Natural killer cell (primary cell): ENCODE results near the gene TYMS. TPM values are rescaled to one million over a fixed set of nuclear protein-coding genes. Genes with fewer than 3 reads are reported as not detected.

Experiments used
- ATAC-seq, 3 donors: fragments of 150-1000 bp in 2 of 3; fragments of 200-7000 bp in 1 of 3; cut with Tn5 transposase; 1 replicate in 1 of 3; 2 replicates in 2 of 3; pipeline ENCODE4 v1.10.0; 2021; ENCODE audit warnings: mild to moderate bottlenecking in 2 of 3, moderate library complexity in 2 of 3
- DNase-seq, 2 donors: peaks; one replicate each; pipeline versions ENCODE4 v3.0.0 to v3.0.0-alpha.2; 2013 to 2021; ENCODE audit warnings: mixed read lengths in 1 of 2
- H3K27ac ChIP-seq: one replicate; pipeline ENCODE4 v1.5.1; 2013; ENCODE audit warnings: mild to moderate bottlenecking, low read length
- H3K27me3 ChIP-seq: one replicate; pipeline ENCODE4 v1.6.1; 2013; ENCODE audit warnings: low read length; ENCODE audit not compliant: control insufficient read depth, insufficient read depth
- H3K36me3 ChIP-seq: one replicate; pipeline ENCODE4 v1.6.1; 2013; ENCODE audit warnings: low read length; ENCODE audit not compliant: control insufficient read depth, insufficient read depth
- H3K4me1 ChIP-seq: one replicate; pipeline ENCODE4 v1.6.1; 2013; ENCODE audit warnings: low read length; ENCODE audit not compliant: control insufficient read depth, insufficient read depth
- H3K4me3 ChIP-seq: one replicate; pipeline ENCODE4 v1.5.1; 2013; ENCODE audit warnings: low read length
- H3K9me3 ChIP-seq: one replicate; pipeline ENCODE4 v1.6.1; 2013; ENCODE audit warnings: low read length; ENCODE audit not compliant: control insufficient read depth, insufficient read depth
- H3K27ac Mint-ChIP-seq, 2 donors: one replicate each; pipeline ENCODE4 v1.8.0; 2022; ENCODE audit warnings: mild to moderate bottlenecking in 2 of 2, mixed read lengths in 2 of 2, moderate library complexity in 1 of 2
- H3K27me3 Mint-ChIP-seq, 2 donors: one replicate each; pipeline ENCODE4 v1.8.0; 2022; ENCODE audit warnings: low read depth in 2 of 2, mixed read lengths in 2 of 2
- H3K36me3 Mint-ChIP-seq: one replicate; pipeline ENCODE4 v1.8.0; 2022; ENCODE audit warnings: mixed read lengths
- H3K4me1 Mint-ChIP-seq, 2 donors: one replicate each; pipeline ENCODE4 v1.8.0; 2022; ENCODE audit warnings: mixed read lengths in 2 of 2
- H3K4me3 Mint-ChIP-seq: one replicate; pipeline ENCODE4 v1.8.0; 2022; ENCODE audit warnings: mild to moderate bottlenecking, moderate library complexity, mixed read lengths
- H3K9me3 Mint-ChIP-seq, 2 donors: one replicate each; pipeline ENCODE4 v1.8.0; 2022; ENCODE audit warnings: mixed read lengths in 2 of 2
- WGBS: methylation state at CpG from one replicate; pipeline ENCODE4 v1.1.7; 2013; ENCODE audit warnings: missing lambda C conversion rate; ENCODE audit not compliant: insufficient coverage; 5-methylcytosine and 5-hydroxymethylcytosine counted together
- intact Hi-C: fragments of 100-400 bp; cut with micrococcal nuclease; formaldehyde crosslinking; loops from one replicate; pipeline ENCODE4 v1.14.2; 2022
- total RNA-seq, 4 donors: library from RNA; stranded (reverse); fragments of 120-200 nt in 1 of 4; gene quantifications; one replicate each; pipeline versions ENCODE4 v1.2.3 to v1.2.4, GENCODE V29; 2013 to 2022
- TF ChIP-seq, protein P1 (sequence below): fragments of 200-600 bp; IDR thresholded peaks from one replicate; pipeline ENCODE4 v1.8.0; 2022; ENCODE audit warnings: antibody characterized with exemption

TYMS gene
- total RNA-seq, 3 donors from 2014 or later (not counting 1 experiment from before 2014, with no cell fraction given), result 5.8 to 13.6 (median 7.8) TPM

DNA sequence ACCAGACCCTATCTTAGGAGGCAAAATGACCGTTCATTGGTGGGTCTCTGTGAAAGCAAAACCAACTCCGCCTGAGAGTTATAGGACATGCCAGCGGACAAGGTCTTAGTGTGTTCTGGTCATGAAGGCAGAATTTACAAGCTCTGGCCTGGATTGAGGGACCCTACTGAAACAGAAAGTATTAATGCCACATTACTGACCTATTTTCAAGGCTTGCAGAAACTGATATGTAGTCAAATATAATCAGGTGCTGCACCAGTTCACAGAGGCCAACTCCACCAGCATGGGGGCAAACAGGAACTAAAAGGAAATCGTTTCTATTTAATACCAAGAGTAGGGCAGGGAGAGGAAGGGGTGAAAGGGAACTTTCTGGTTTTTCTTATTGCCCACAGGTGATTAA, 19.7 kb downstream of the TYMS start:
- no peak for ATAC-seq
- DNase-seq, result no peak
- Mint-ChIP-seq H3K9me3 (no peaks in the 10 kb centered on the region), H3K27me3 (no peaks in the 10 kb centered on the region), H3K4me3 (no peak overlapping the region), H3K27ac (peak overlapping the region in 1 of 2 donors; percentile 11), H3K4me1 (peaks cover 8 to 9% of the 10 kb centered on the region in 2 donors), H3K36me3 (peaks cover 7% of the 10 kb centered on the region)
- TF ChIP-seq, protein P1, sequence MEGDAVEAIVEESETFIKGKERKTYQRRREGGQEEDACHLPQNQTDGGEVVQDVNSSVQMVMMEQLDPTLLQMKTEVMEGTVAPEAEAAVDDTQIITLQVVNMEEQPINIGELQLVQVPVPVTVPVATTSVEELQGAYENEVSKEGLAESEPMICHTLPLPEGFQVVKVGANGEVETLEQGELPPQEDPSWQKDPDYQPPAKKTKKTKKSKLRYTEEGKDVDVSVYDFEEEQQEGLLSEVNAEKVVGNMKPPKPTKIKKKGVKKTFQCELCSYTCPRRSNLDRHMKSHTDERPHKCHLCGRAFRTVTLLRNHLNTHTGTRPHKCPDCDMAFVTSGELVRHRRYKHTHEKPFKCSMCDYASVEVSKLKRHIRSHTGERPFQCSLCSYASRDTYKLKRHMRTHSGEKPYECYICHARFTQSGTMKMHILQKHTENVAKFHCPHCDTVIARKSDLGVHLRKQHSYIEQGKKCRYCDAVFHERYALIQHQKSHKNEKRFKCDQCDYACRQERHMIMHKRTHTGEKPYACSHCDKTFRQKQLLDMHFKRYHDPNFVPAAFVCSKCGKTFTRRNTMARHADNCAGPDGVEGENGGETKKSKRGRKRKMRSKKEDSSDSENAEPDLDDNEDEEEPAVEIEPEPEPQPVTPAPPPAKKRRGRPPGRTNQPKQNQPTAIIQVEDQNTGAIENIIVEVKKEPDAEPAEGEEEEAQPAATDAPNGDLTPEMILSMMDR, result no peak
- Histone ChIP-seq H3K4me1 (peaks cover 8% of the 10 kb centered on the region), H3K36me3 (peaks cover 21% of the 10 kb centered on the region), H3K27ac (no peak overlapping the region), H3K27me3 (no peaks in the 10 kb centered on the region), H3K4me3 (no peak overlapping the region), H3K9me3 (no peaks in the 10 kb centered on the region)
- WGBS, result 87% methylated on average over 3 of the region's 4 CpGs
- intact Hi-C loops, result no loop called here

DNA sequence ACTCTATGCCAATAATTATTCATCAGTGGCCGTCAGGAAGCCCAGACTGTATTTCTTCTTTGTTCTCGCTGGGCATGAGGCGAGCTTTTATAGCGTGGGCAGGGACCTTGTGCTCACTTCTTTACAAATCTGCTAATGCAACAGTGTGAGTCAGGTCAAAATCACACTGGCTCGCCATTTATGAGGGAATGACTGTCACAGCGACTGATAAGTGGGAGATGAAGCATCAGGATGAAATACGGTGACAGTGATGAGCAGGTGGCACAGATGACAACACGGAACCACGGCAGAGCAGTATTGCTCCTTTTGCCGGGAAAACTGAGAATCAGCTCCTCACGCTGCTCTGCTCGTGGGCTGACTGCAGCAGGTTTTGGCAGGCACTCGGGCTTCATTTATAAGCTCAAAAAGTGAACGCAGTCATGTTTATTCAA, 20.5 kb downstream of the TYMS start:
- DNase-seq (no peak), ATAC-seq (no peak)
- intact Hi-C loops, result no loop called here
- H3K27ac Mint-ChIP-seq, result peak overlapping the region in 1 of 2 donors; percentile 53
- H3K4me1 ChIP-seq, result peaks cover 11% of the 10 kb centered on the region
- no peaks in the 10 kb centered on the region for H3K36me3 Mint-ChIP-seq
- H3K27me3 Mint-ChIP-seq, result no peaks in the 10 kb centered on the region
- no peaks in the 10 kb centered on the region for H3K27me3 ChIP-seq
- WGBS, result 91% methylated on average over 14 of the region's 14 CpGs
- H3K4me3 ChIP-seq, result no peak overlapping the region
- H3K27ac ChIP-seq, result no peak overlapping the region
- no peaks in the 10 kb centered on the region for H3K9me3 Mint-ChIP-seq
- peaks cover 10 to 12% of the 10 kb centered on the region in 2 donors for H3K4me1 Mint-ChIP-seq
- H3K36me3 ChIP-seq, result peaks cover 16% of the 10 kb centered on the region
- H3K9me3 ChIP-seq, result no peaks in the 10 kb centered on the region
- TF ChIP-seq, protein P1, result no peak
- no peak overlapping the region for H3K4me3 Mint-ChIP-seq

DNA sequence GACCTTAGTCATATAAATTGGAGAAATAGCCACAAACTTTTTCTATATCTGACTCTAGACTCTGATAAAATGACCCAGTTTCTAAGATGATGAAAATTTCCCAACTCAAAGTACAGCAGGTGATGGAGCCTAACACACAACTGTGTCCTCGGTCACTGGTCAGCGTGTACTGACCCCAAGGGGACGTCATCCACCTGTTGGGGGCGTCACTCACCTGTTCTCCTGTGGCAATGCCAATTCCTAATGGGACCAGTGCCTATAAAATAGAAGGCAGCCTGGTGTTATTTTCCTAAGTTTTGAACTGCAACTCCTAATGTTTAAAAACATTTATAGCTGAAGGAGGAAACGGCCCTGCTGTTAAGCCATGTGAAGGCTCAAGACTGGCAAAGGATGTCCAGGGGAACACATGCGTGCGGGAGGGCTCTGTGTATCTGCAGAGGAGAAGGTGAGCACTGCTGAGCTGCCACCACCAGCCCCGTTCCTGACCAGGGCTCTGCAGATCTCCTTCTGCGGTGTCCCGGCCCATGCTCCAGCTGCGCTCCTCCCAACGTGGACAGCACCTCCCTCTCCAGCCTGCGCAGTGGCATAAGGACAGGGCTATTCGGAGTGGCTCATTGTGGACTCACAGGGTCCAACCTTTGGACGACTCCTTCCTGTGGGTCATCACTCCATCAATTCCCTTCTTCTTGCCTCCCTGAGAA, 21.2 kb downstream of the TYMS start:
- DNase-seq (no peak), ATAC-seq (no peak)
- TF ChIP-seq, protein P1, result no peak
- Mint-ChIP-seq H3K27ac (no peak overlapping the region), H3K4me3 (no peak overlapping the region), H3K4me1 (peaks cover 10 to 12% of the 10 kb centered on the region in 2 donors), H3K9me3 (no peaks in the 10 kb centered on the region), H3K36me3 (no peaks in the 10 kb centered on the region), H3K27me3 (no peaks in the 10 kb centered on the region)
- WGBS, result 96% methylated on average over 15 of the region's 15 CpGs
- Histone ChIP-seq H3K4me1 (peaks cover 11% of the 10 kb centered on the region), H3K27ac (no peak overlapping the region), H3K4me3 (no peak overlapping the region), H3K36me3 (peaks cover 12% of the 10 kb centered on the region), H3K27me3 (no peaks in the 10 kb centered on the region), H3K9me3 (no peaks in the 10 kb centered on the region)
- intact Hi-C loops, result no loop called here

DNA sequence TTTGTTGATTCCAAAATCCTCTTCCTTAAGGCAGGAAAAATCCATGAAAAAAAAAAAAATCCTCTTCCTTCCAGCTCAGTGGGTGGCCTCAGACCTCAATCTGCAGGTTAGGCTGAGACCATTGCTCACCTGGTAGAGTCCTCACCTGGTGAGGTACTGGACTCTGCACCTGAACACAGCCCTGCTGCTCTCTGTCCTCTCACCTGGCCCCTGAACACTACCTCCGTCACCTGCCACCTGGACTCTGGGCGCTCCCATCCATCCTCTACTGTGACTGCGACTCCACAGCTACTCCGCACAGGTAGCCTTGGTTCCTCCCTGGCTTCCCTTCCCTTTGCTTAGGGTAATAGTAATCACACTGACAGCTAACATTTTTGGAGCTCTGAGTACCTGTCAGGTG, 22.1 kb downstream of the TYMS start:
- H3K36me3 ChIP-seq, result peaks cover 9% of the 10 kb centered on the region
- ATAC-seq, result no peak
- 98% methylated on average over 4 of the region's 4 CpGs for WGBS
- H3K27me3 ChIP-seq, result no peaks in the 10 kb centered on the region
- Mint-ChIP-seq H3K4me3 (no peak overlapping the region), H3K9me3 (no peaks in the 10 kb centered on the region), H3K27ac (peak overlapping the region in 1 of 2 donors; percentile 5), H3K4me1 (peaks cover 10 to 12% of the 10 kb centered on the region in 2 donors), H3K36me3 (no peaks in the 10 kb centered on the region), H3K27me3 (no peaks in the 10 kb centered on the region)
- no peak overlapping the region for H3K27ac ChIP-seq
- TF ChIP-seq, protein P1, result no peak
- DNase-seq, result no peak
- no peak overlapping the region for H3K4me3 ChIP-seq
- H3K9me3 ChIP-seq, result no peaks in the 10 kb centered on the region
- intact Hi-C loops, result no loop called here
- H3K4me1 ChIP-seq, result peaks cover 11% of the 10 kb centered on the region
